Activated CD8-positive, alpha-beta memory T cell treated with anti-CD3 and anti-CD28 coated beads, Interleukin-2, amount 10 ng/mL, durations not matched to agents 7 days and 5 days (primary cell): ENCODE results near the gene GPAM. TPM values are rescaled to one million over a fixed set of nuclear protein-coding genes. Genes with fewer than 3 reads are reported as not detected.

Experiments used
- ATAC-seq: fragments of 150-1000 bp; cut with Tn5 transposase; one replicate; pipeline ENCODE4 v1.10.0; 2021; ENCODE audit warnings: moderate library complexity
- CTCF ChIA-PET: fragments of 350-600 bp; sonication (Branson Sonifier 250); formaldehyde crosslinking; loops from one replicate; lab custom pipeline; 2021; ENCODE audit warnings: antibody characterized with exemption; lab: Charles Lee
- DNase-seq: peaks from one replicate; pipeline ENCODE4 v3.0.0-alpha.2; 2020
- H3K27ac Mint-ChIP-seq: one replicate; pipeline ENCODE4 v1.8.0; 2021; ENCODE audit warnings: mild to moderate bottlenecking, mixed read lengths
- H3K27me3 Mint-ChIP-seq: one replicate; pipeline ENCODE4 v1.8.0; 2021; ENCODE audit warnings: mixed read lengths
- H3K36me3 Mint-ChIP-seq: one replicate; pipeline ENCODE4 v1.8.0; 2021; ENCODE audit warnings: mild to moderate bottlenecking, mixed read lengths
- H3K4me1 Mint-ChIP-seq: one replicate; pipeline ENCODE4 v1.8.0; 2021; ENCODE audit warnings: mixed read lengths
- H3K4me3 Mint-ChIP-seq: one replicate; pipeline ENCODE4 v1.8.0; 2021; ENCODE audit warnings: mild to moderate bottlenecking, moderate library complexity, mixed read lengths
- H3K9me3 Mint-ChIP-seq: one replicate; pipeline ENCODE4 v1.8.0; 2022; ENCODE audit warnings: low read depth, mixed read lengths
- total RNA-seq, 2 experiments: library from RNA; stranded (reverse); gene quantifications; one replicate each; pipeline ENCODE4 v1.2.3, GENCODE V29; 2021

Gene GPAM
- total RNA-seq, 2 experiments from 2014 or later, result 5.1 to 9.8 TPM

DNA sequence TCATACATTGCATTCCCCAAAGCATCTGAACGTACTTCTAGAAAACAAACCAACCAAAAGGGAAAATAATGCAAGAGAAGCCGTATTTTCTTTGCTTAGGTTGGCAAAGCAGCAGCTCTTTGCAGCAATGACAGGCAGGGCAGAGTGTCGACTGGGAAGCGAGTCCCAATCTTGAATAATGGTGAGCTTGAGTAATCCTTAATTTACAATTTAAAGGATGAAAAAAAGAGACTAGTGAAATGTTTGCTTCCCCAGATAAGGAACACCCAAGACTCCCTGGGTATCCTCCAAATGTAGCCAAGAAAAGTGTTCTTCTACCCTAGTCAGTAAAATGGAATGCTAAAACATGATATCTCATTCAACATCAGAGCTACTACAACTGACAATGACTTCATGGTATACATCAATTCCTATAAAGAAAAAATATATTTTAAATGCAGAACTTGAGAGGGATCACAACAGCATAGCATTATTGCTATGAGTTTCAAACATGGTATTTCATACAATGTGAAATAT lies 32.0 kb downstream of the GPAM start:
- H3K36me3 Mint-ChIP-seq, result peaks cover 11% of the 10 kb centered on the region
- H3K9me3 Mint-ChIP-seq, result no peaks in the 10 kb centered on the region
- no peak overlapping the region for H3K27ac Mint-ChIP-seq
- CTCF ChIA-PET, result interaction anchor here (6.7 kb wide), 1 partner anchor 13 kb away, joined by 41 read pairs; no protein-coding TSS in a partner anchor
- no peak for DNase-seq
- no peaks in the 10 kb centered on the region for H3K4me1 Mint-ChIP-seq
- no peaks in the 10 kb centered on the region for H3K27me3 Mint-ChIP-seq
- H3K4me3 Mint-ChIP-seq, result no peak overlapping the region
- ATAC-seq, result no peak

DNA sequence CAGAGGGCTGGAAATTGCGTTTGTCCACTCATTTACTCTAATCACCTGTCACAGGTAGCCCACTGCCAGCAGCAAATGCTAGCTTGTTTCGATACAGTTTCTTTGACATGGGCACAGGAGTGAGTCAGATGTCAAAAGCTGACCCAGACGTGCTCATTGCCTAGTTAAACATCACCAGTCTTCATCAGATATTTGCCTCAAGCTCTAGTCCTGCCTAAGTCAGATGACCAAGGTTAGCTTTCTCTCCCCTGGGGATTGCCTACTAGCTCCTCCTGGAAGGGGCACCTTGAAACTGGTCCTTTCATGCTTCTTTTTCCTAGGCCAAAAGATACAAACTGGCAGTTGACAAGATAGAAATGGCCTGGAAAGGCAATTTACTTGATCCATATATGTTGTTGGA lies 35.2 kb downstream of the GPAM start:
- Mint-ChIP-seq H3K4me3 (no peak overlapping the region), H3K27me3 (no peaks in the 10 kb centered on the region), H3K36me3 (peaks cover 5% of the 10 kb centered on the region), H3K27ac (no peak overlapping the region), H3K4me1 (no peaks in the 10 kb centered on the region), H3K9me3 (no peaks in the 10 kb centered on the region)
- ATAC-seq (no peak), DNase-seq (no peak)
- CTCF ChIA-PET, result interaction anchor here (6.7 kb wide), 1 partner anchor 9 kb away, joined by 41 read pairs; no protein-coding TSS in a partner anchor

DNA sequence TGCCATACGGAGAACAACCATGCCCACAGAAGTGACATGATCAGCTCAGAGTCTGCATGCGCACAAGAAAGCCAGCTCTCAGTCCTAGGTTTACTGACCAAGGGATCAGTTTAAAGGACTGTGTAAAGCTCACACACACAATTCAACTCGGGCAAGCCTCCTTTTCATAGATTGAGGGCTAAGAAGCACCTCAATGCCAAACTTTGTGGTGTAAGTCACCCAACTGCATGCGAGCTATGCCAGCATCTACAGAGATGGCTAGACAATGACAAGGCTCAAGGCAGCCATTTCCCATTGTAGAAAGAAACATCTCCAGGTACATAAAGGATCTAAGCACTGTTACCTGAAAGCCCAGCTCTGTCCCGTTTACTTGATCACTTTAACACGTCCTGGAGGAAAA lies 36.8 kb downstream of the GPAM start:
- Mint-ChIP-seq H3K4me1 (no peaks in the 10 kb centered on the region), H3K27me3 (no peaks in the 10 kb centered on the region), H3K9me3 (no peaks in the 10 kb centered on the region), H3K36me3 (peaks cover 1% of the 10 kb centered on the region), H3K27ac (no peak overlapping the region), H3K4me3 (no peak overlapping the region)
- ATAC-seq, result no peak
- no peak for DNase-seq
- CTCF ChIA-PET, result interaction anchor here (6.7 kb wide), 1 partner anchor 8 kb away, joined by 41 read pairs; no protein-coding TSS in a partner anchor

GRCh38 chr10:112145263-112145662 lies 38.3 kb downstream of the GPAM start:
- H3K27ac Mint-ChIP-seq, result no peak overlapping the region
- H3K9me3 Mint-ChIP-seq, result no peaks in the 10 kb centered on the region
- H3K36me3 Mint-ChIP-seq, result peaks cover 1% of the 10 kb centered on the region
- CTCF ChIA-PET, result no interaction called here
- ATAC-seq (no peak), DNase-seq (no peak)
- H3K4me1 Mint-ChIP-seq, result peaks cover under 1% of the 10 kb centered on the region
- no peak overlapping the region for H3K4me3 Mint-ChIP-seq
- no peaks in the 10 kb centered on the region for H3K27me3 Mint-ChIP-seq

- Mint-ChIP-seq H3K27me3 (no peaks in the 10 kb centered on the region), H3K9me3 (no peaks in the 10 kb centered on the region), H3K4me3 (no peak overlapping the region), H3K4me1 (peaks cover 6% of the 10 kb centered on the region), H3K36me3 (no peaks in the 10 kb centered on the region), H3K27ac (no peak overlapping the region)
- CTCF ChIA-PET, result no interaction called here
- DNase-seq (no peak), ATAC-seq (no peak)
Observed at GRCh38 chr10:112143420-112143819, 40.1 kb downstream of the GPAM start.

DNA sequence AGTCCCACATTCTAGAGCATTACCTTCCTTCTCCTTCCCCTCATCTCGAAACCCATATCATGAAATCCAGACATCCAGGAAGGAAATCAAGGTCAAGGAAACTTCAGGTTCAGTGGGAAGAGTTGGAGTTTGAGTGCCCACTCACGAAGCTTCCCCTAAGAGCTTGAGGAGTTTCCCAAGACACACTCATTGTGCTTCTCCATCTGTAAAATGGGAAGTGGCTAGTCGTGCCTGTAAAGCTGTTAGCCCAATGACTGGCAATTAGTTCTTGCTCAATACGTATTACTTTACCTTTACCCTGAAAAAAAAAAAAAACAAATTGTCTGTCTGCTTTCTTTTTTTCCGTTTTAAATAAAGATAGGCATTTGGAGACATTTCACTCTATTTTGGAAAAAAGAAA lies 42.3 kb downstream of the GPAM start:
- H3K36me3 Mint-ChIP-seq, result no peaks in the 10 kb centered on the region
- no peak overlapping the region for H3K4me3 Mint-ChIP-seq
- no peak for ATAC-seq
- H3K9me3 Mint-ChIP-seq, result no peaks in the 10 kb centered on the region
- peaks cover 6% of the 10 kb centered on the region for H3K4me1 Mint-ChIP-seq
- H3K27ac Mint-ChIP-seq, result no peak overlapping the region
- no peaks in the 10 kb centered on the region for H3K27me3 Mint-ChIP-seq
- CTCF ChIA-PET, result interaction anchor here (1.1 to 5.7 kb wide), 4 partner anchors 9 to 194 kb away, joined by 3 to 41 read pairs (median 4); no protein-coding TSS in a partner anchor
- DNase-seq, result no peak

- CTCF ChIA-PET, result interaction anchor here (1.1 to 5.7 kb wide), 6 partner anchors 10 to 332 kb away, joined by 3 to 41 read pairs (median 4); no protein-coding TSS in a partner anchor
- DNase-seq (peak; percentile 85), ATAC-seq (peak; percentile 97)
- Mint-ChIP-seq H3K4me1 (peaks cover 6% of the 10 kb centered on the region), H3K4me3 (no peak overlapping the region), H3K36me3 (no peaks in the 10 kb centered on the region), H3K9me3 (no peaks in the 10 kb centered on the region), H3K27ac (no peak overlapping the region), H3K27me3 (no peaks in the 10 kb centered on the region)
Observed at GRCh38 chr10:112140110-112140970, 43.2 kb downstream of the GPAM start.

DNA sequence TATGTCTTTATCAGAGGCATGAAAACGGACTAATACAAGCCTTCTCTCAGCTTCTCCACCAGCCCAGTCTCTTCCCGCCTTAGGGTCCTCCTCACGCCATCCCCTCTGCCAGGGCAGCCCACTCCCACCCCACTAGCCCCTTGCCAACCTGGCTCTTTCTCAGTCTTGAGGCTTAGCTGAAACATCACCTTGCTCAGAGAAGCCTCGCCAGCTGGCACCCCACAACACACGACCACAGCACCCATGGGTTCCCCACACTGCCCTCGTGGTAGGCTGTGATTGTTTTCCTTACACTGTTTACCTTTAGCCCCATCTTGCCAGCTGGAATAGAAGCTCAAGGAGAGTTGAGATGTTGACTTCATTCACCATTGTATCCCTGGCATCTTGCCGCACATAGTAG lies 44.4 kb downstream of the GPAM start:
- no peak for DNase-seq
- peaks cover 6% of the 10 kb centered on the region for H3K4me1 Mint-ChIP-seq
- ATAC-seq, result no peak
- CTCF ChIA-PET, result interaction anchor here (1.1 to 5.7 kb wide), 3 partner anchors 11 to 333 kb away, joined by 3 to 41 read pairs (median 14); no protein-coding TSS in a partner anchor
- H3K36me3 Mint-ChIP-seq, result no peaks in the 10 kb centered on the region
- H3K9me3 Mint-ChIP-seq, result no peaks in the 10 kb centered on the region
- no peaks in the 10 kb centered on the region for H3K27me3 Mint-ChIP-seq
- no peak overlapping the region for H3K27ac Mint-ChIP-seq
- no peak overlapping the region for H3K4me3 Mint-ChIP-seq

DNA sequence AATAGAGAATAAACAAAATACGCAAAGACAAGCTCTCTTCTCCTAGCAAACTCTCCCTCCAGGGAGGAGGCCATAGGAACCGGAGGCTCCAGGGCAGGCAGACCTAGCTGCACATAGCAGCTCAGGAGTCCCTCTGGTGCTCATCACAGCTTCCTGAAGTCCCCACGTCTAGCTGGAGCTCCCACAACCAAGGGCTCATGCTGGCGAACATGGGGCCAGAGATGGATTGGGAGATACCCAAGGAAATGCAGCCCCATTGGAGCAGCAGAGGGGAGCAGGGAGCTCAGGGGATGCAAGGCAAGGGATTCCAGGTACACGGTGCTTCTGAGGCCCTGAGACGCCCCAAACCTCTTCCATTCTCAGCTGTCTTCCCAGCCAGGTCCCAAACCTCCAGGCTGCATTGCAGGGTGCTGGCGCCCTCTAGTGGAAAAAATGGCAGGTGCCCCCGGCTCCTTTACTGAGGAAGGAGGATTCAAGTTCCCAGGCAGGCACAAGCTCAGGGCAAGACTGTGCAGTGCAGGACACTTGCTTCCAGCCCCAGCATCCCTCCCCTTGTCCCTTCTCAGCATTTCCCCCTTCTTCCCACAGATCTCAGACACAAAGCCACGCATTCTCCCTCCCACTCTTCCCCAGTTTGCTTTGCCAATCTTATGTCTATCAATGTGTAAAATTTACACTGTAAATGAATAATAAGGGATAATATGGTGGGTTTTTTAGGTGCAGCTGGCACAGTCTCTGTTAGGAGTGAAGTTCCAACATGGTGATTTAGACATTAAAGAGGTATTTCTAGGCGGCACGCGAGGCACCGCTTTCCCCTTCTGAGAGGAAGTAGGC lies 46.2 kb downstream of the GPAM start:
- CTCF ChIA-PET, result interaction anchor here (0.6 to 5.7 kb wide), 22 partner anchors 8 to 538 kb away, joined by 3 to 51 read pairs (median 4); partner anchors contain the start of gene GPAM
- DNase-seq (peak; percentile 70), ATAC-seq (peak; percentile 54)
- Mint-ChIP-seq H3K4me1 (peaks cover 6% of the 10 kb centered on the region), H3K36me3 (no peaks in the 10 kb centered on the region), H3K9me3 (no peaks in the 10 kb centered on the region), H3K27ac (no peak overlapping the region), H3K4me3 (no peak overlapping the region), H3K27me3 (no peaks in the 10 kb centered on the region)

DNA sequence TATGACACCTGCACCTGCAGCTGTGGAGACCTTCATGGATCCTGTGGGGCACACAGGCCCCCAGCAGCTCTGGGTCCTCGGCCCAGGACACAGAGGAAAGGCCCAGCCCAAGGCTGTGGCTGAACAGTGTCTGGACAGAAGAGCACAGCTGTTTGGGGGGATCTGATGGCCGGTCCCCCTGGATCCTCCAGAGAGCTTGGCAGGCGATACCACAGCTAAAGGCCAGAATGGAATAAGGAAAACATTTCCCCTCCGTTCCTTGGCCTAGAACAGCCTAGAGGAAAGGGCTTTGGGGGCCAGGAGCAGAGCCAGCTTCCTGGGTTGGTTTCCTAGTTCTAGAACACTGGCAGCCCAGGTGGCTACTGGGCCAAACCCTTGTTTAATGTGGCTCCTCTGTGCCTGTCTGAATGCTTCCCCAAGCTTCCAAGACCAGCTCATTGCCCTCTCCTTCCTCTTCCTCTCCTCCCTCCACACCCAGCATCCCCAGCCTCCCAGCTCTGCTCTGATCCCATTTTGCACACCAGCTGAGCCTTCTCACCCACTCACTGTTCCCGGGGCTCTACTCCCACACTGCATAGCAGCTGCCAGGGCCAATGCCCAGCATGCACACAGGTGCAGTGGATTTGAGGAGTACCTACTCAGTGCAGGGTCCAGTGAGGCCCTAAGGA lies 46.9 kb downstream of the GPAM start:
- Mint-ChIP-seq H3K27me3 (no peaks in the 10 kb centered on the region), H3K27ac (no peak overlapping the region), H3K4me1 (peaks cover 6% of the 10 kb centered on the region), H3K36me3 (no peaks in the 10 kb centered on the region), H3K4me3 (no peak overlapping the region), H3K9me3 (no peaks in the 10 kb centered on the region)
- CTCF ChIA-PET, result interaction anchor here (0.6 to 5.7 kb wide), 20 partner anchors 8 to 1879 kb away, joined by 3 to 51 read pairs (median 4); partner anchors contain the start of gene GPAM
- ATAC-seq (no peak), DNase-seq (no peak)

- H3K4me1 Mint-ChIP-seq, result peaks cover 6% of the 10 kb centered on the region
- H3K27ac Mint-ChIP-seq, result no peak overlapping the region
- CTCF ChIA-PET, result interaction anchor here (0.7 to 3.3 kb wide), 3 partner anchors 11 to 319 kb away, joined by 4 to 51 read pairs (median 9); no protein-coding TSS in a partner anchor
- no peaks in the 10 kb centered on the region for H3K36me3 Mint-ChIP-seq
- H3K9me3 Mint-ChIP-seq, result no peaks in the 10 kb centered on the region
- H3K4me3 Mint-ChIP-seq, result no peak overlapping the region
- no peak for DNase-seq
- no peak for ATAC-seq
- H3K27me3 Mint-ChIP-seq, result no peaks in the 10 kb centered on the region
Observed at GRCh38 chr10:112135604-112136003, 48.0 kb downstream of the GPAM start.

- CTCF ChIA-PET, result no interaction called here
- Mint-ChIP-seq H3K27me3 (no peaks in the 10 kb centered on the region), H3K36me3 (no peaks in the 10 kb centered on the region), H3K9me3 (no peaks in the 10 kb centered on the region), H3K4me3 (no peak overlapping the region), H3K4me1 (no peaks in the 10 kb centered on the region), H3K27ac (no peak overlapping the region)
- no peak for ATAC-seq
- DNase-seq, result no peak
Observed at GRCh38 chr10:112132435-112132834, 51.1 kb downstream of the GPAM start.
